ENCODE results near the gene COA8. TPM values are rescaled to one million over a fixed set of nuclear protein-coding genes. Genes with fewer than 3 reads are reported as not detected.
A peak's percentile ranks its signal among the peaks of the same experiment; 100 is the strongest.

Gene COA8
- total RNA-seq, 1 experiment from 2014 or later = 21.7 TPM

- DNase-seq (ENCODE audit: low spot score) = no peak
Observed at GRCh38 chr14:103535891-103536565, 26.7 kb upstream of the COA8 start.

GRCh38 chr14:103536693-103537092, 26.1 kb upstream of the COA8 start:
- no peak for DNase-seq (ENCODE audit: low spot score)

- no peak for DNase-seq (ENCODE audit: low spot score)
Observed at GRCh38 chr14:103537175-103537990, 25.4 kb upstream of the COA8 start.

GRCh38 chr14:103538291-103539055, 24.3 kb upstream of the COA8 start:
- DNase-seq (ENCODE audit: low spot score) = no peak

- DNase-seq (ENCODE audit: low spot score) = no peak
Observed at GRCh38 chr14:103539056-103539825, 23.5 kb upstream of the COA8 start.

GRCh38 chr14:103540821-103541708, 21.7 kb upstream of the COA8 start:
- no peak for DNase-seq (ENCODE audit: low spot score)

GRCh38 chr14:103541709-103542604, 20.8 kb upstream of the COA8 start:
- DNase-seq (ENCODE audit: low spot score) = no peak

GRCh38 chr14:103542605-103543088, 20.1 kb upstream of the COA8 start:
- DNase-seq (ENCODE audit: low spot score) = no peak

- no peak for DNase-seq (ENCODE audit: low spot score)
Observed at GRCh38 chr14:103543140-103543539, 19.6 kb upstream of the COA8 start.

- DNase-seq (ENCODE audit: low spot score) = no peak
Observed at GRCh38 chr14:103543721-103544387, 18.9 kb upstream of the COA8 start.

GRCh38 chr14:103544388-103545218, 18.2 kb upstream of the COA8 start:
- DNase-seq (ENCODE audit: low spot score) = no peak

- DNase-seq (ENCODE audit: low spot score) = no peak
Observed at GRCh38 chr14:103545219-103545914, 17.4 kb upstream of the COA8 start.

- no peak for DNase-seq (ENCODE audit: low spot score)
Observed at GRCh38 chr14:103545915-103546651, 16.7 kb upstream of the COA8 start.

GRCh38 chr14:103546652-103547454, 15.9 kb upstream of the COA8 start:
- peak; percentile 44 for DNase-seq (ENCODE audit: low spot score)

- no peak for DNase-seq (ENCODE audit: low spot score)
Observed at GRCh38 chr14:103547455-103547940, 15.3 kb upstream of the COA8 start.

All from H4 (cell line).